HEK293 (cell line): ENCODE data around the gene SMIM33.

Source experiments
- CTCF ChIA-PET: fragments of 350-600 bp; formaldehyde crosslinking; extraction: SDS; loops from one replicate; lab custom pipeline; 2021; ENCODE audit warnings: antibody characterized with exemption; lab: Yijun Ruan, JAX
- POLR2A ChIA-PET: fragments of 300-600 bp; formaldehyde crosslinking; extraction: SDS; loops from one replicate; lab custom pipeline; 2020; ENCODE audit warnings: antibody characterized with exemption, inconsistent platforms; lab: Yijun Ruan, JAX
- H3K27ac ChIP-seq: fragments of 200-500 bp; sonication (Bioruptor generic); 2 replicates; pipeline ENCODE4 v1.5.1; 2014; ENCODE audit warnings: low read depth, low read length, control low read depth, inconsistent platforms; ENCODE audit errors: extremely low read depth
- H3K36me3 ChIP-seq, 2 experiments: fragments of 200-500 bp in 1 of 2; sonication (Bioruptor generic) in 1 of 2; 1 replicate in 1 of 2; 2 replicates in 1 of 2; pipeline ENCODE4 v1.5.1; 2014 to 2017; ENCODE audit warnings: inconsistent platforms in 2 of 2, low read length in 2 of 2; ENCODE audit not compliant: control insufficient read depth in 2 of 2, insufficient read depth in 1 of 2
- H3K4me1 ChIP-seq: fragments of 200-500 bp; sonication (Bioruptor generic); 2 replicates; pipeline ENCODE4 v1.5.1; 2014; ENCODE audit warnings: mild to moderate bottlenecking, low read length, inconsistent platforms; ENCODE audit not compliant: control insufficient read depth, insufficient read depth
- H3K4me3 ChIP-seq: 2 replicates; pipeline ENCODE4 v1.5.1; 2011; ENCODE audit warnings: low read depth, mild to moderate bottlenecking, control low read depth, low read length, moderate library complexity
- H3K9me3 ChIP-seq: fragments of 200-500 bp; sonication (Bioruptor generic); 2 replicates; pipeline ENCODE4 v1.5.1; 2014; ENCODE audit warnings: low read depth, low read length, inconsistent platforms; ENCODE audit not compliant: control insufficient read depth, insufficient read depth
- GLI4 ChIP-seq: fragments of 450-650 bp; formaldehyde crosslinking; IDR thresholded peaks from 2 replicates; pipeline ENCODE4 v1.5.1; 2016; ENCODE audit warnings: missing biosample characterization, missing genetic modification characterization
- GLIS1 ChIP-seq: fragments of 450-650 bp; formaldehyde crosslinking; IDR thresholded peaks from 2 replicates; pipeline ENCODE4 v1.5.1; 2016; ENCODE audit warnings: missing biosample characterization, missing genetic modification characterization
- HIC1 ChIP-seq: fragments of 450-650 bp; formaldehyde crosslinking; IDR thresholded peaks from 2 replicates; pipeline ENCODE4 v1.5.1; 2016; ENCODE audit warnings: missing biosample characterization, missing genetic modification characterization
- IKZF3 ChIP-seq: fragments of 450-650 bp; IDR thresholded peaks from 2 replicates; pipeline ENCODE4 v1.5.0; 2018; ENCODE audit warnings: missing biosample characterization, mild to moderate bottlenecking, missing genetic modification characterization, moderate library complexity
- KLF1 ChIP-seq: fragments of 450-650 bp; formaldehyde crosslinking; IDR thresholded peaks from 2 replicates; pipeline ENCODE4 v1.5.1; 2016; ENCODE audit warnings: missing biosample characterization, missing genetic modification characterization
- KLF10 ChIP-seq: fragments of 450-650 bp; IDR thresholded peaks from 2 replicates; pipeline ENCODE4 v1.5.1; 2018; ENCODE audit warnings: missing biosample characterization, mild to moderate bottlenecking, missing genetic modification characterization
- PRDM1 ChIP-seq: fragments of 450-650 bp; formaldehyde crosslinking; IDR thresholded peaks from 2 replicates; pipeline ENCODE4; 2016; ENCODE audit warnings: missing biosample characterization, missing genetic modification characterization
- PRDM10 ChIP-seq: fragments of 450-650 bp; formaldehyde crosslinking; IDR thresholded peaks from 2 replicates; pipeline ENCODE4 v1.5.1; 2016; ENCODE audit warnings: missing biosample characterization, missing genetic modification characterization
- ZFHX2 ChIP-seq: fragments of 450-650 bp; formaldehyde crosslinking; conservative IDR thresholded peaks from 2 replicates; pipeline ENCODE4 v1.5.1; 2016; ENCODE audit warnings: missing biosample characterization, missing genetic modification characterization
- ZFP69B ChIP-seq: fragments of 450-650 bp; formaldehyde crosslinking; IDR thresholded peaks from 2 replicates; pipeline ENCODE4 v1.5.1; 2016; ENCODE audit warnings: missing biosample characterization, missing genetic modification characterization
- ZIC2 ChIP-seq: fragments of 450-650 bp; formaldehyde crosslinking; IDR thresholded peaks from 2 replicates; pipeline ENCODE4 v1.5.1; 2016; ENCODE audit warnings: missing biosample characterization, missing genetic modification characterization
- ZNF175 ChIP-seq: fragments of 450-650 bp; formaldehyde crosslinking; IDR thresholded peaks from 2 replicates; pipeline ENCODE4 v1.5.1; 2016; ENCODE audit warnings: missing biosample characterization, missing genetic modification characterization
- ZNF488 ChIP-seq: fragments of 450-650 bp; formaldehyde crosslinking; IDR thresholded peaks from 2 replicates; pipeline ENCODE4 v1.5.1; 2016; ENCODE audit warnings: missing biosample characterization, missing genetic modification characterization
- ZNF585B ChIP-seq: fragments of 450-650 bp; formaldehyde crosslinking; IDR thresholded peaks from 2 replicates; pipeline ENCODE4 v1.5.1; 2016; ENCODE audit warnings: missing biosample characterization, missing genetic modification characterization
- ZNF692 ChIP-seq: fragments of 450-650 bp; formaldehyde crosslinking; IDR thresholded peaks from 2 replicates; pipeline ENCODE4 v1.5.1; 2016; ENCODE audit warnings: missing biosample characterization, missing genetic modification characterization
- ZNF701 ChIP-seq: fragments of 450-650 bp; formaldehyde crosslinking; IDR thresholded peaks from 2 replicates; pipeline ENCODE4 v1.5.1; 2016; ENCODE audit warnings: missing biosample characterization, missing genetic modification characterization
- ZNF76 ChIP-seq: fragments of 450-650 bp; formaldehyde crosslinking; IDR thresholded peaks from 2 replicates; pipeline ENCODE4; 2016; ENCODE audit warnings: low read depth, missing biosample characterization, missing genetic modification characterization, borderline replicate concordance

SMIM33 gene

GRCh38 chr5:139473565-139473964 lies 2.8 kb downstream of the SMIM33 start:
- Histone ChIP-seq H3K36me3 (peaks cover 0 to 33% of the 10 kb centered on the region in 2 experiments; a peak in 1 of 3 replicates), H3K4me1 (no peaks in the 10 kb centered on the region), H3K4me3 (no peak overlapping the region), H3K27ac (no peak overlapping the region; the same call in 1 of the 2 replicates), H3K9me3 (no peaks in the 10 kb centered on the region)
- ChIA-PET CTCF (interaction anchor here (1.2 kb wide), 1 partner anchor 22 kb away, joined by 3 read pairs; no protein-coding TSS in a partner anchor), POLR2A (interaction anchor here (1.2 kb wide), 1 partner anchor 9 kb away, joined by 5 read pairs; the partner anchor contains the start of gene STING1)
- no peak for TF ChIP-seq ZNF175 (tag by site-specific recombination)
- no peak for TF ChIP-seq ZNF76
- peak; percentile 44 for TF ChIP-seq KLF1 (tag by site-specific recombination)
- no peak for TF ChIP-seq ZNF488 (tag by site-specific recombination)
- TF ChIP-seq GLI4 (tag by site-specific recombination) = no peak
- no peak for TF ChIP-seq HIC1
- TF ChIP-seq ZNF701 (tag by site-specific recombination) = no peak
- peak; percentile 94 for TF ChIP-seq PRDM10 (tag by site-specific recombination)
- TF ChIP-seq IKZF3 (tag by site-specific recombination) = no peak
- 0 out of 2 replicates have a peak, but pooled peaks have one; percentile 27 for TF ChIP-seq PRDM1
- 0 out of 2 replicates have a peak, but pooled peaks have one; percentile 48 for TF ChIP-seq ZFP69B (tag by site-specific recombination)
- no peak for TF ChIP-seq KLF10 (tag by site-specific recombination)
- no peak for TF ChIP-seq ZNF585B (tag by site-specific recombination)
- peak; percentile 97 for TF ChIP-seq GLIS1
- peak; percentile 77 for TF ChIP-seq ZFHX2 (tag by site-specific recombination)
- TF ChIP-seq ZIC2 = peak; percentile 97
- peak; percentile 73 for TF ChIP-seq ZNF692
